GM12878 (cell line): ENCODE measurements around the gene CAMKK1. TPM values are rescaled to one million over a fixed set of nuclear protein-coding genes. Genes with fewer than 3 reads are reported as not detected.

Experiments used
- BCLAF1 ChIP-seq: fragments of 450-650 bp; IDR thresholded peaks from 2 replicates; pipeline ENCODE4 v1.6.1; 2017; ENCODE audit warnings: antibody characterized with exemption, mild to moderate bottlenecking, moderate library complexity
- BHLHE40 ChIP-seq, 2 experiments: fragments of 450-650 bp in 1 of 2; IDR thresholded peaks; 2 replicates each; pipeline ENCODE4 v1.6.1; 2011 to 2017; ENCODE audit warnings: low read depth in 2 of 2, borderline replicate concordance in 1 of 2, improper control_type of control experiment in 1 of 2, low read length in 1 of 2, mild to moderate bottlenecking in 1 of 2
- CEBPZ ChIP-seq: fragments of 150-350 bp; IDR thresholded peaks from 2 replicates; pipeline ENCODE4 v1.6.1; 2016; ENCODE audit warnings: low read depth, low read length
- IKZF2 ChIP-seq, 2 experiments: fragments of 450-650 bp; IDR thresholded peaks; 2 replicates each; pipeline ENCODE4 v1.6.1; 2017; ENCODE audit warnings: mild to moderate bottlenecking in 2 of 2, moderate library complexity in 2 of 2
- MAX ChIP-seq: IDR thresholded peaks from 2 replicates; pipeline ENCODE4 v1.6.1; 2012; ENCODE audit warnings: low read depth, low read length, improper control_type of control experiment
- MLLT1 ChIP-seq: fragments of 450-650 bp; IDR thresholded peaks from 2 replicates; pipeline ENCODE4 v1.6.1; 2016; ENCODE audit warnings: mild to moderate bottlenecking
- MTA2 ChIP-seq: fragments of 450-650 bp; IDR thresholded peaks from 2 replicates; pipeline ENCODE4 v1.6.1; 2016; ENCODE audit warnings: low read depth, mild to moderate bottlenecking, moderate library complexity
- NBN ChIP-seq: fragments of 450-650 bp; IDR thresholded peaks from 2 replicates; pipeline ENCODE4 v1.6.1; 2016
- PBX3 ChIP-seq: IDR thresholded peaks from 2 replicates; pipeline ENCODE4 v1.6.1; 2011; ENCODE audit warnings: mild to moderate bottlenecking, low read depth, low read length, moderate library complexity; ENCODE audit not compliant: insufficient replicate concordance
- SPI1 ChIP-seq: IDR thresholded peaks from 2 replicates; pipeline ENCODE4 v1.6.1; 2011; ENCODE audit warnings: low read depth, mild to moderate bottlenecking, low read length, moderate library complexity, borderline replicate concordance; ENCODE audit not compliant: insufficient read depth
- WRNIP1 ChIP-seq: IDR thresholded peaks from 2 replicates; pipeline ENCODE4 v1.6.1; 2011; ENCODE audit warnings: low read depth, low read length, improper control_type of control experiment, borderline replicate concordance
- ZNF207 ChIP-seq: fragments of 450-650 bp; IDR thresholded peaks from 2 replicates; pipeline ENCODE4 v1.6.1; 2014; ENCODE audit warnings: antibody characterized with exemption, mild to moderate bottlenecking, borderline replicate concordance
- ZNF622 ChIP-seq: fragments of 450-650 bp; IDR thresholded peaks from 2 replicates; pipeline ENCODE4 v1.6.1; 2017; ENCODE audit warnings: mild to moderate bottlenecking, inconsistent platforms
- ZNF687 ChIP-seq: fragments of 450-650 bp; IDR thresholded peaks from 2 replicates; pipeline ENCODE4 v1.6.1; 2017; ENCODE audit warnings: mild to moderate bottlenecking, moderate library complexity
- polyA plus RNA-seq, 11 experiments: library from polyadenylated mRNA; depleted of rRNA in 4 of 11; unstranded in 6 of 11; stranded (reverse) in 5 of 11; fragments of >200 nt; fragmentation: Nextera tagmentation in 4 of 11; fragmentation: Illumina TruSeq in 1 of 11; extraction: Ambion mirVana in 4 of 11; extraction: Trizol in 1 of 11; gene quantifications; 1 replicate in 1 of 11; 2 replicates in 10 of 11; pipeline versions ENCODE4 v1.2.1 to v1.2.3, GENCODE V29; 2011 to 2016; ENCODE audit warnings: inconsistent platforms in 2 of 11, missing spikeins in 2 of 11, low read depth in 1 of 11
- total RNA-seq, 4 experiments: library from RNA; depleted of rRNA in 3 of 4; stranded (reverse); fragments of >200 nt in 3 of 4; fragmentation: Illumina TruSeq in 1 of 4; extraction: Trizol in 1 of 4; gene quantifications; 2 replicates each; pipeline versions ENCODE4 v1.2.1 to v1.2.3, GENCODE V29; 2013 to 2021

CAMKK1 gene
- total and polyA plus RNA-seq, 10 of the 15 experiments (the other 5 are each of a cell fraction or from before 2014, with no cell fraction given), result 0.06 to 0.84 (median 0.37) TPM

- TF ChIP-seq CEBPZ (no peak), ZNF687 (no peak), MTA2 (no peak; the same call in 1 of the 2 replicates), ZNF207 (peak; percentile 76; the same call in 1 of the 2 replicates), BHLHE40 (IDR thresholded peaks at IDR 0.05; ENCODE audit: borderline replicate concordance in 1 of 2, low read depth in 2 of 2, low read length in 1 of 2) (peak in 1 of 2 experiments; percentile 82; a peak in 2 of 4 replicates), ZNF622 (no peak), NBN (no peak), IKZF2 (IDR thresholded peaks at IDR 0.05) (peak in 1 of 2 experiments; percentile 17; a peak in 1 of 4 replicates), MLLT1 (peak; percentile 54; the same call in 1 of the 2 replicates), WRNIP1 (no peak), MAX (no peak), PBX3 (peak; percentile 83), SPI1 (peak; percentile 19; the same call in 1 of the 2 replicates), BCLAF1 (no peak)
These were observed at the start of gene CAMKK1 (continued) for GRCh38 chr17:3893003-3893719.
